ENCODE results near the gene MAN1C1.

The MAN1C1 gene

DNA sequence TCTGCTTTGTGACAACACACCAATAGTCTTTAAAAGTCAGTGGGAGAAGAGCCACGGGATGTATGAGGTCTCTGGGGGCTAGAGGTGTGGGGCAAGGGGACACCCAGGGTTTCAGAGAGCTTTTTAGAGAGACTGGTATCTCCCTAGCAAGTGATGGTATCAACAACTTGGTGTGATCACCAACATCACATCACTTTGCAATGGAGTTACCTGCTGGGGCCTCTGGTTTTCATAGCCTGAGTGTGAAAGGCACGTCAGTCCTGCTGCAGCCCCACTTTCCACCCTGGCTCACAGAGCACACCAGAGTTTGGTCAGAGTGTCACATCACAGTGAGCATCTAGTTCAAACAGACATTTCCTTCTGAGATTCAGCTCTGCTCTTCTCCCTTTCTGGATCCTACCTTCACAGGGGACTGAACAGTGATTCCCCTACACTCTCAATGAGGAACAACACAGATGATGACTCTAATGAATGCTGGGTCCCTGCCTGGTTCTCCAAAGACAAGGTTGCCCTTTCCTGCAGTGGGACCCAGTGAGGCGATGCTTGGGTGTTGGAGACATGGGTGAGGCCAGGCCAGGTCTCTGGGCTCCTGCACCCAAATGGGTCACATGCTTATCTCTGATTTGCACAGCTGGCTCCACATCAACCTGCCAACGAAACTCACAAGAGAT lies 2.0 kb upstream of the MAN1C1 start:
- ATAC-seq: no peak

DNA sequence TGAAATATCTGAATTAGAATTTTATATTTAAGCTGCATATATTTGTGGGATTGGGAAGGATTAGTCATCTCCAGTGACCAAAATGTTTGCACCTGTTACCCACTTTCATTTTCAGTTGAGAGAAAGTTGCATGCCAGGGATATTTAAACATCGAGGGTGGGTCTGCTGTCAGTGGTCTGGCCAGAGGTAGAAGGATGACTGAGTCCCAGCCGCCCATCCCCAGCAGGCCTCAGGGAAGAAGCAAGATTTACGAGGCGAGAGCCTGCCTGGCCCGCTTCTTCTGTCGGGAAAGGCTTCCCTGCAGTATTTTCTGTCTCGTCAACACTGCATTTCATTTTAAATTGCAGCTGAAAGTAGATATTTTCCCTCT lies 1.4 kb upstream of the MAN1C1 start:
- no peak for ATAC-seq

DNA sequence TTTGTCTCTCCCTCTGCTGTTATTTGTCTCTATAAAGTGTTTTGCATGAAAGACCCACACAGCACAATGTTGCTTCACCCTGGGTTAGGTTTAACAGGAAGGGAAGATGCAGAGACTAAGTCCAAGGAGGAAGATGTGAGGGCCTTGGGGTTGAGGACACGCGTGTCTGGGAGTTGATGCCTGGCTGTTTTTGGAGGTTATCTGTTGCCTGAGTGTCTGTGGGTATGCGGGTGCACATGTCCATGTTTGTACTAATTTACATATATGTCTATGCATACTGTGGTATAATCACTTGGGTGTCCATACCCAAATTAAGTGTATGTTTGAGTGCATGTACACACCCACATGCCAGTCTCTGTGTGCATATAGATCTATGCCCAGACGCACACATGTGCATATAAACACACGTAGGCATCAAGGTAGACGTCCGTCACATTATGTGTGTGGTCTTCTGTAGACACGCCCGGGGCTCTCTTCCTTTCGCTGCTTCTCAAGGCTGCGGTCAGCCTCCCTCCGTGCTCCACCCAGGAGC lies 962 bp upstream of the MAN1C1 start:
- no peak for ATAC-seq

DNA sequence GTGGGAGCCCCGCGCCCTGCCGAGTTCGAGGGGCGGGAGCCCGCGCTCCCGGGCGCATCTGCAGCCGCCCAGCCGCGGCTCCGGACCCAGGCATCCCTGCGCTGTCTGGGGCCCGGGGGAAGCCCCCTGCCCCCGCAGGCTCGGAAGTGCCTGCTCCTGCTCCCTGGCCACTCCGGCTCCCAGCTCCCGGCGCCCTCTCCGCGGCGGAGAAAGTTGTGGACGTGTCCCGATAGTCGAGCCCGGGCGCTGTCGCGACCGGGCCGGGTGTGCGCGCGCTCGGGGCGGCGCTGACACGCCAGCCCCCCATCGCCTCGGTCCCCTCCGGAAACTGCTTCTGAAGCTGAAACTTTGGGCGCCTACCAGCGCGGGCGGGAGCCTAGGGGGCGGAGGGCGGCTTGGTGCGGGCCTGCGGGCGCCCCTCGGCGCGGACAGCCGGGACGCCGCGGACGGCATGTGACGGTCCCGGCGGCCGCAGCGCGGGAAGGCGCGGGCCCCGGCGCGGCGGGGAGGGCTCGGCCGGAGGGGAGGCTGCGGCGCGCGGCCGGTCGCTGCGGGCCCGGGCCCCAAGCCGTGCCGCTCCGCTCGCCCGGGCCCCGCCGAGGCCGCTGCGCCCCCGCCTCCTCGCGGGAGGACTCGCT lies 515 bp downstream of the MAN1C1 start:
- no peak for ATAC-seq

DNA sequence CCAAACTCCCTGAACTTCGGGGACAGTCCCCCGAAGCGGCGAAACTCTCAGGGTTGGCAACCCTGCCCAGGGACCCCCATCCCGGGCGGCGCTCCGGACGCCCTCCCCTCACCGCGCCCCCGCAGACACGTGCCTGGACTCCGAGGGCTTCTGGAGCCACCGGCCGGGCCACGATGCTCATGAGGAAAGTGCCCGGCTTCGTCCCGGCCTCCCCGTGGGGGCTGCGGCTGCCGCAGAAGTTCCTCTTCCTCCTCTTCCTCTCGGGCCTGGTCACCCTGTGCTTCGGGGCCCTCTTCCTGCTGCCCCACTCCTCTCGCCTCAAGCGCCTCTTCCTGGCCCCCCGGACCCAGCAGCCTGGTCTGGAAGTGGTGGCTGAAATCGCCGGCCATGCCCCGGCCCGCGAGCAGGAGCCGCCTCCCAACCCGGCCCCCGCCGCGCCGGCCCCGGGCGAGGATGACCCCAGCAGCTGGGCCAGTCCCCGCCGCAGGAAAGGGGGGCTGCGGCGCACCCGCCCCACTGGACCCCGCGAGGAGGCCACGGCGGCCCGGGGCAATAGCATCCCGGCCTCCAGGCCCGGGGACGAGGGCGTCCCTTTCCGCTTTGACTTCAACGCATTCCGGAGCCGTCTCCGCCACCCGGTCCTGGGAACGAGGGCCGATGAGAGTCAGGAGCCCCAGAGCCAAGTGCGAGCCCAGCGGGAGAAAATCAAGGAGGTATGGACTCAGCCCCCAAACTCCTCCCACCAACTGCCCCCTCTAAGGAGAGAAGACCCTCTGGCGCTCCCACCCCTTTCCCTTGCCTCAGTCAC lies 1.2 kb downstream of the MAN1C1 start:
- ATAC-seq: no peak

DNA sequence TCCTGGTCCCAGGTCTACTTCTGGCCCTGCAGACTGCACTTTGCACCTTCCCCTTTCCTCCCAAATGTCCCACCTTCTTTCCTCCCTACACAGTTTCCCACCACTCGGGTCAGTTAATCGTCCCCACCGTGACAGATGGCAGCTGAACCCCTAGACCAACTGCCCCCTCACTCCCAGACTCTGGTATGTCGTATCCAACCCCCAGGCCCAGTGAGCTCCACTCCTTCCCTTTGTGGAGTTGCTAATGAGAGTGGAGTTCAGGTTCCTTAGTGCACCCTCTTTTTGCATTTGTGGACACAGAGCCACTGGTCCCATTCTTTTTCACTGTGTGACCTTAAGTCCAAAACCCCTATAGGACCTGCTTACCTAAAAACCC lies 1.8 kb downstream of the MAN1C1 start:
- no peak for ATAC-seq

DNA sequence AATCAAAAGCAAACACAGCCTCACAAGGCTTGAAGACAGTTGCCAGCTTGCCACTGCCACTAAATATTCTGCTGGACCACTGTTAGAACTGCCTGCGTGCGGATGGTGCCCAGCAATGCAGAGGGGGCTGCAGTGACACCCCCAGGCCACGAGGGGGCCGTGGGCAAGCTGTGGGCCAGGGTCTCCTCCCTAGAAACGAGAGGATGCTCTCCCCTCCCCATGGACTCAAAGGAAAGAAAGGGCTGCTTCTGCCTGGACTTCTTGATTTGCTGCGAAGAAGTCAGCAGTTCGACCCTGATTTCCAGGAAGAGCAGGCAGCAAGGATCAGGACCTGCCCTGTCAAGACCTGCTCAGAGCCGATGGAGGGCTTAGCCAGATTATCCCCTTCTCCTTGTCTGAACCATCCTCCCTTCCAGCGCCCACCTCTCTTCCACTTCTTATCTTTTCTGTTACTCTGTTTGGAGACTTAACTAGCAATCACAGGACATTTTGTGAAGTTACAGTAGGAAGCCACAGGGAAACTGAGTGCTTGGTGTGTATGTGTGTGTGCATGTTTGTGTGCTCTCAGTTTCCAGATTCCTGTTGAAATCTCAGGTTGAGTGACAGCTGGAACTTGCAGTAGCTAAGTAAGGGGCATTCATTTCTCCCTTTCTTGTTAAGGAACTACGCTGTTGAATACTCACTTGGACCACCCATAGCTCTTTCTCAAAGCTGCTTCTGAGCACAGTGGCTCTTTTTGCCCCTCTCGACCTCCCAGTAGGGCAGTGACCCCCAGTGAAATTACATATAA lies 2.7 kb downstream of the MAN1C1 start:
- ATAC-seq: peak in 1 of 2 donors; percentile 19

DNA sequence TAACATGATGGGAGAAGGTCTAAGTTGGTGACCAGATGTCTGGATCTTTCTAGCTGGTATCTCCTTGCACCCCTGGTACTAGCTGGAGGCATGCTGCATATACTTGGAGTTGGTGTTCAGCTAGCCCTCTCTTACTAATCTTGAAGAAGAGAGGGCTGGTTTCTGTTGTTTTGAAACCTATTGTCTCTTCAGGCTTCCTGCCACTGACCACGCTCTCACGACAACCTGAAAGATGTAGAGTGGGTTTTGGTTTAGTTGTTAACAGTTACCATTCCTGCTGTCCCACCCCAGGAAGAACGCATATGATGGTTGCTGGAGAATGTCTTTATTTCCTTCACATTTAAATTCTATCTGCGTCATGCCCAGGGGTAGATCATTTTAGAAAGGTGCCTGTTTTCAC lies 3.6 kb downstream of the MAN1C1 start:
- ATAC-seq: no peak

DNA sequence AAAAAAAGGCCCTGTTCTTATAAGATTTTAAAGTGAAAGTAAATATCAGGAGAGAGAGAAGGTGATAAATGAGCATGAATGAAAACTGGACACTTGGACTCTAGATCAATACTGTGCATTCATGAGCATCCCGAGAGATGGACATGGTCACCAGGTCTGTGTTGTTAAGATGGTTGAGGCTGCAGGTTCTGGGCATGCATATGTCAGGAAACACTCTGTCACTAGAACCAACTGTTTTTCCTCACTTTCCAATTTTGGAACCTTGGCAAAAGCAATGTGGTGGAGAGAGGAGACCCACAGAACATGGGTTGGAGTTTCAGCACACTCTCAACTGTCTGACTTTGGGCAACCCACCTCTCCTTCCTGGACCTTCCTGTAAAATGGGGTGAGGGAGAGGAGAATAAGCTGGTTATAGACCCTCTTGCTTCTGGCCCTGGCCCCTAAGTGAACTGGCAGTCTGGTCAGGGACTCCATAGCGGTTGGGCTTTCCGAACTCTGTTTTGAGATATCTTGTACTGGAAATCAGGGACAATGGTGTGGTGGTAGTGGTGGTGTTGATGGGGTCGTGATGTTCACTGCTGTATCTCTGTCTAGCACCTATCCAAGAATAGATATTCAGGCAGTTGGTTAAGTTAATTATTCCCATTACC lies 4.2 kb downstream of the MAN1C1 start:
- ATAC-seq: no peak

DNA sequence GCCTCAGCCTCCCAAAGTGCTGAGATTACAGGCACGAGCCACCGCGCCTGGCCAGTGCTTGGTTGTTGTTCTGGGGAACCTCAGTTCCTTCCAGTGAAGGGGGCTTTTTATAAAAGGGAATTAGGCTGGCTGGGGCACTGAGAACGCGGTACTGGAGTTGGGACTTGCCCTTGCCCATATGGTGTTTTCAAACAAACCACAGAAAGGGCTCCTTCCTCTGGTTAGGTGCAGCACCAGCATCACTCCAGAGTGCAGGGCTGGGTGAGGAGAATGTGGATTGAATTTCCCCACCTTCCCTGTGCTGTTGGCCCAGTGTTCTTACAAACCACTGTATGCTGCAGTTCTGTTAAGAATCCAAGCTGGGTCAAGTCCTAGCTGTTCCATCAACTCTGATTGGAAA lies 5.3 kb downstream of the MAN1C1 start:
- no peak for ATAC-seq

DNA sequence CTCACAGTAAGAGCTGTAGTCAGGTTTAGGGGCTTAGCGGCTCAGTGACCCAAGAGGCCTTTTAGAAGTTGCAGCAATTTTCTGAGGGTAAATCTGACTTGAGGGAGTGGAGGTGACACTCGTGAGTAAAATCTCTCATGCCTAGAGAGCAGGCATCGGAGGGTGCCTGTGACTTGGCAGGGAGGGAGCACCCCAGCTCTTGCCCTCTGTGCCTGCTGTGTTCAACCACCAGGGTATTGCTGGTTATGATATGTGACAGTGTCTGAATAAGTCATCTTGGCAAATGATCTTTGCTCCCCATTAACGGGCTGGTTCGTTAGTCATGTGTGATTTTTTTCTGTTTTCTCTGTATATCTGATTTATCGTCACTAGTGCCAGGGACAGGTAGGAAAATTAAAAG lies 5.9 kb downstream of the MAN1C1 start:
- peak; percentile 53 to 58 for ATAC-seq

DNA sequence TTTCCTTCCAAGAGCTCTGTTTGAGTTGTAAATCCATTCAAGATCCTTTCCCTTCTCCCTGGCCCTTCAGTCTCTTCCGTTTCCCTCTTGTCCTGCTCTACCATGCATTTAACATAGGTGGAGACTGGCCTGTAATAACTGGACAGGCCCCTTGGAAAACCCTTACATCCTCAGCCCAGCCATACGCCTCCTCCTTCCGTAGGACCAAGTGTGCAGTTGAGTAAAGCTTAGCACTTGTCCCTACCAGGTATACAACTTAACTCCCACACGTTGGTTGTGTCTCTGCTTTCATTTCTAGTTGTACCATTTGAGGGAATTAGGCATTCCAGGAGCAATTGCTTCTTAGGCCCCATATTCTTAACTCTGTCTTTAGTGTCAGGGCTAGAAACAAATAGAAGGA lies 6.4 kb downstream of the MAN1C1 start:
- ATAC-seq: no peak

DNA sequence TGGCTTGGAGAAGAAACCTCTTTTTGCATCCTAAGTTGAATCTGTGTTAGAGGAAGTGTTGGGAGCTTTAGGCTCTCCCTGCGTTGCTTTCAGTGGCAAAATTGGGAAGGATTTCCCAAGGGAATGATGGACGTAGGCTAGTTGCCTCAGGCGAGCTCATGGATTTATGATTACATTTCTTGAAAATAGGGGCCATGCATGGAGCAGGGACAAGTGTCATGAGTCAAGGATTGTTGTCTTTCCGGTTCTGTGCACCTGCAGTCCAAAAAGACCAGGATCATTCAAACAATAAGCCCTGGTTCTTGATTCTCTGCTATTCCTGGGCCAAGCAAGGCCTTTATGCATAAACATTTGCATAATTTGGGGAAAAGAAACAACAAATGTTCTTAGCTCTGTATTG lies 7.1 kb downstream of the MAN1C1 start:
- ATAC-seq: no peak

DNA sequence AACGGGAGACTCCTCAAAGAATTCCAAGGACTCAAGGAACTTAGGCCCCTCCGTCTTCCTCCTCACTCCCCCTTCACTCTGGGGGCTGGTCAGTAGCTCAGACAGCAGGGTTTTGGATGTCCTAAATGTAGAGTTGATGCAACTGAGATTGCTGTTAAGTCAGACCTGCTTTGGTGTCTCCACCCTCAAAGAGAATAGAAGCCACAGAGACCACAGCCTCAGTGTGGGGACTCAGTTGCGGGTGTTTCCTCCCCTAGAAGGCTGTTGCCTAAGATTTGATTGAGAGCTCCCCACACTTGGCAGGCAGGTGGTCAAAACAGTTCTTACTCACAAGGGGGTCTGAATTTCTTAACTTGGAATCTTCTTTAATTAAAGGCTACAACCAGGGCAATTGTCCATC lies 7.6 kb downstream of the MAN1C1 start:
- peak in 1 of 2 donors; percentile 31 for ATAC-seq

DNA sequence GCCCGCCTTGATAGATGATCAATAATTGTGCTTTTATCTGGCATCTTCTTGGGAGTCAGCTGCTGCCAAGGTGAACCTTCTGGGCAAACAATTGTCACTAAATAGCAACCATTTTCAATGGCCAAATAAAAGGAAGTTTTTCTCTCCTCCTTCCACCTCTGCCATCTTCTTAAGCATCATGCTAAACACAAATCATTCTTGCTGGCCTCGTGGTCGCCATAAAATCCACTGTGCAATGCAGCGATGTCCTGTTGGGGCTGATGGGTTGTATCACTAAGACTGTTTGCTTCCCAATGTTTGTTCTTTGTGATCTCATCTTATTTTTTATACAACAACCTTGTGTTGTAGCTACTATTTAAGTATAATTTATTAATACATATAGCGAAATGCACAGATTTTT lies 8.0 kb downstream of the MAN1C1 start:
- no peak for ATAC-seq

DNA sequence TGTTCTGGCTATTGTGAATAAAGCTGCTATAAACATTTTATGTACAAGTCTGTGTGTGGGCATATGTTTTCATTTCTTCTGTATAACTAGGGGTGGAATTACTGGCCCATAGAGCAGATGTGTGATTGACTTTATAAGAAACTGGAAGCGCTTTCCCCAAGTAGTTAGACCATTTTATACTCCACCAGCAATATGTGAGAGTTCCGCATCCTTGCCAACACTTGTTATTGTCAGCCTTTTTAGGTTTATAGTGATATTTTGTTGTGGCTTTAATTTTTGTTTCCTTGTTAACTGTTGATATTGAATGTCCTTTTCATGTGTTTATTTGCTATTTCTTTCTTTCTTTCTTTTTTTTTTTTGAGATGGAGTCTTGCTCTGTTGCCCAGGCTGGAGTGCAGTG lies 9.4 kb downstream of the MAN1C1 start:
- ATAC-seq: no peak

DNA sequence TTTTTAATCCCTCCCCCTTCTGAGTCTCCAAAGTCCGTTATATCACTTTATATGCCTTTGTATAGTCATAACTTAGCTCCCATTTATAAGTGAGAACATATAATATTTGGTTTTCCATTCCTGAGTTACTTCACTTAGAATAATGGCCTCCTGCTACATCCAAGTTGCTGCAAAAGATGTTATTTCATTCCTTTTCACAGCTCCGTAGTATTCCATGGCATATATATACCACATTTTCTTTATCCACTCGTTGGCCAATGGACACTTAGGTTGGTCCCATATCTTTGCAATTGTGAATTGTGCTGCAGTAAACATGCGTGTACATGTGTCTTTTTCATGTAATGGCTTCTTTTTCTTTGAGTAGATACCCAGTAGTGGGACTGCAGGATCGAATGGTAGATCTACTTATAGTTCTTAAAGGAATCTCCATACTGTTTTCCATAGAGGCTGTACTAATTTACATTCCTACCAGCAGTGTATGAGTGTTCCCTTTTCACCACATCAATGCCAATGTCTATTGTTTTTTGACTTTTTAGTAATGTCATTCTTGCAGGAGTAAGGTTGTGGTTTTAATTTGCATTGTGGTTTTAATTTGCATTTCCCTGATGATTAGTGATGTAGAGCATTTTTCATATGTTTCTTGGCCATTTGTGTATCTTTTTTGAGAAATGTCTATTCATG lies 12.3 kb downstream of the MAN1C1 start:
- ATAC-seq: peak; percentile 64 to 71

DNA sequence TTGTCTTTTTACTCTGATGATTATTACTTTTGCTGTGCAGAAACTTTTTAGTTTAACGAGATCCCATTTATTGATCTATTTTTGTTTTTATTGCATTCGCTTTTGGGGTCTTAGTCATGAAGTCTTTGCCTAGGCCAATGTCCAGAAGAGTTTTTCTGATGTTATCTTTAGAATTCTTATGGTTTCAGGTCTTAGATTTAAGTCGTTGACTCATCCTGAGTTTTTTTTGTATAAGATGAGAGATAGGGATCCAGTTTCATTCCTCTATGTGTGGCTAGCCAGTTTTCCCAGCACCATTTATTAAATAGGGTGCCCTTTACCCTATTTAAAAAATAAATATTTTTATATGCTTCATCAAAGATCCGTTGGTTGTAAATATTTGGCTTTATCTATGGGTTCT lies 13.2 kb downstream of the MAN1C1 start:
- ATAC-seq: no peak

DNA sequence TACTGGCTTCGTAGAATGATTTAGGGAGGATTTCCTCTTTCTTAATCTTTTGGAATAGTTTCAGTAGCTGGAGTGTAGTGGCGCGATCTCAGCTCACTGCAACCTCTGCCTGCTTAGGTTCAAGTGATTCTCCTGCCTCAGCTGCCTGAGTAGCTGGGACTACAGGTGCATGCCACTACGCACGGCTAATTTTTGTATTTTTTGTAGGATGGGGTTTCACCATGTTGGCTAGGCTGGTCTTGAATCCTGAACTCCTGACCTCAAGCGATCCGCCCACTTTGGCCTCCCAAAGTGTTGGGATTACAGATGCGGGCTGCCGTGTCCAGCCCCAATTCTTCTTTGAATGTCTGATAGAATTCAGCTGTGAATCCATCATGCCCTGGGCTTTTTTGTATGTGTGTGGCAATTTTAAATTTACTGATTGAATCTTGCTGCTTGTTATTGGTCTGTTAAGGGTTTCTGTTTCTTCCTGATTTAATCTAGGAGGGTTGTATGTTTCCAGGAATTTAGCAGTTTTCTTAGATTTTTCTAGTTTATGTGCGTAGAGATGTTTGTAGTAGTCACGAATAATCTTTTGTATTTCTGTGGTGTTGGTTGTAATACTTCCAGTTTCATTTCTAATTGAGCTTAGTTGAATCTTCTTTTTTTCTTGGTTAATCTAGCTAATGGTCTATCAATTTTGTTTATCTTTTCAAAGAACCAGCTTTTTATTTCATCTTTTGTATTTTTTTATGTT lies 15.3 kb downstream of the MAN1C1 start:
- peak; percentile 52 to 56 for ATAC-seq

DNA sequence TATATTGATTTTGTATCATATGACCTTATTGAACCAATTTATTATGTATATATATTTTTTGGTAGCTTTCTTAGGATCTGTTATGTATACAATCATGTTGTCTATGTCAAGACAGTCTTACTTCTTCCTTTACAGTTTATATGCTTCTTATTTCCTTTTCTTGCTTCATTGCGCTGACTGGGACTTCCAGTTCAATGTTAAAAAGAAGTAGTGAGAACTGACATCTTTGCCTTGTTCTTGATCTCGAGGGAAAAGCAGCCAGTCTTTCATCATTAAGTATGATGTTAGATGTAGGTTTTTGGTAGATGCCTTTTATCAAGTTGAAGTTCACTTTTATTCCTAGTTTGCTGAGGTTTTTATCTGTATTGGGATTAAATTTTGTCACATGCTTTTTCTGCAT lies 17.5 kb downstream of the MAN1C1 start:
- no peak for ATAC-seq

DNA sequence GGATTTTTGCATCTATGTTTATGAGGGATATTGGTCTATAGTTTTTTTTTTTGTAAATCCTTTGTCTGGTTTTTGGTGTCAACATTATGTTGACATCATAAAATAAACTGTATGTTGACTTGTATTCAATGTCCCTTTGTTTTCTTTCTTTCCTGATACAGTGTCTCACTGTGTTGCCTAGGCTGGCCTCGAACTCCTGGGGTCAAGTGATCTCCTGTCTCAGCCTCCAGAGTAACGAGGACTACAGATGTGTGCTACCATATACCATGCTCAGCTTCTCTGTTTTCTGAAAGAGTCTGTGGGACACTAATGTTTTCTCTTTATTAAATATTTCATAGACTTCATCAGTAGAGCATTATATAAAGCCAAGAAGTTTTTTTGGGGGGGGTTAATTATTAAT lies 18.3 kb downstream of the MAN1C1 start:
- no peak for ATAC-seq
